Ascending aorta (tissue), 2 donors: ENCODE measurements around the gene WWC1. TPM values are rescaled to one million over a fixed set of nuclear protein-coding genes. Genes with fewer than 3 reads are reported as not detected.
"Not testable (repeated sequence)": the region's sequence is repeated elsewhere in the genome, so short reads cannot be mapped to it uniquely, and the experiment has no call there.

Source experiments
- DNase-seq, 2 donors: peaks; one replicate each; pipeline ENCODE4 v3.0.0-alpha.2; 2019; ENCODE audit warnings: low spot score in 2 of 2
- H3K27ac ChIP-seq, 2 donors: fragments of 200-600 bp; sonication (generic); one replicate each; pipeline ENCODE4 v1.5.1; 2016 to 2017; ENCODE audit warnings: mild to moderate bottlenecking in 1 of 2
- H3K27me3 ChIP-seq: fragments of 200-600 bp; sonication (generic); one replicate; pipeline ENCODE4 v1.5.1; 2017
- H3K36me3 ChIP-seq, 2 donors: fragments of 200-600 bp; sonication (generic); one replicate each; pipeline ENCODE4 v1.5.1; 2016
- H3K4me1 ChIP-seq, 2 donors: fragments of 200-600 bp; sonication (generic); one replicate each; pipeline ENCODE4 v1.5.1; 2016 to 2017; ENCODE audit warnings: mild to moderate bottlenecking in 1 of 2
- H3K4me3 ChIP-seq, 2 donors: fragments of 200-600 bp; sonication (generic); one replicate each; pipeline ENCODE4 v1.5.1; 2016 to 2017; ENCODE audit warnings: mild to moderate bottlenecking in 1 of 2
- H3K9me3 ChIP-seq, 2 donors: fragments of 200-600 bp; sonication (generic); one replicate each; pipeline ENCODE4 v1.5.1; 2016
- intact Hi-C: fragments of 100-400 bp; cut with DNase I; formaldehyde crosslinking; loops from one replicate; pipeline ENCODE4 v1.15.1; 2023
- total RNA-seq: library from RNA; depleted of rRNA; stranded (reverse); fragments of >200 nt; gene quantifications from one replicate; pipeline ENCODE4 v1.1.0, GENCODE V29; 2016
- TF ChIP-seq, protein P1 (sequence below), 3 experiments: fragments of 200-600 bp in 2 of 3; fragments of 450-650 bp in 1 of 3; sonication (generic) in 2 of 3; IDR thresholded peaks; one replicate each; pipeline ENCODE4 v1.5.1; 2016 to 2019; ENCODE audit warnings: antibody characterized with exemption in 3 of 3, mild to moderate bottlenecking in 1 of 3, moderate library complexity in 1 of 3

WWC1 gene
- total RNA-seq, 1 donor from 2014 or later, result not detected

DNA sequence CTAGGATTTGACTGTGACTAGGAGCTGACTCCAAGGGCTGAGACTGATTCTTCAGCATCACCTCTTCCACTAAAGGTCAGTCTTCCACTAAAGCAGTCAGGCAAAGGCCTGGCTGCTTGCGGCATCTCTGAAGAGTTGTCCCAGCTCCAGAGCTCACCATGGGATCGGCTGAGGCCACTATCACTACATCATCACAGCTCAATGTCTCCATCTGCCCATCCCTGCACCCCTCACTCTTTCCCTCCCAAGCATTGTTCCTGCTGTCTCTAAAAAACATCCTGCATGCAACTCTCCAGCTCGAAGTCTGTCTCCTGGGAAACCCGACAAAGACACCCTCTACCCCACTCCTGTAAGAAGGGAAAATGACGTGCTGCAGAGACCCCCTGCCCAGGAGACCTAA, 15.5 kb upstream of the WWC1 start:
- intact Hi-C loops, result no loop called here
- no peaks in the 10 kb centered on the region for H3K27me3 ChIP-seq
- no peaks in the 10 kb centered on the region for H3K36me3 ChIP-seq
- H3K27ac ChIP-seq, result no peak overlapping the region
- TF ChIP-seq, protein P1, sequence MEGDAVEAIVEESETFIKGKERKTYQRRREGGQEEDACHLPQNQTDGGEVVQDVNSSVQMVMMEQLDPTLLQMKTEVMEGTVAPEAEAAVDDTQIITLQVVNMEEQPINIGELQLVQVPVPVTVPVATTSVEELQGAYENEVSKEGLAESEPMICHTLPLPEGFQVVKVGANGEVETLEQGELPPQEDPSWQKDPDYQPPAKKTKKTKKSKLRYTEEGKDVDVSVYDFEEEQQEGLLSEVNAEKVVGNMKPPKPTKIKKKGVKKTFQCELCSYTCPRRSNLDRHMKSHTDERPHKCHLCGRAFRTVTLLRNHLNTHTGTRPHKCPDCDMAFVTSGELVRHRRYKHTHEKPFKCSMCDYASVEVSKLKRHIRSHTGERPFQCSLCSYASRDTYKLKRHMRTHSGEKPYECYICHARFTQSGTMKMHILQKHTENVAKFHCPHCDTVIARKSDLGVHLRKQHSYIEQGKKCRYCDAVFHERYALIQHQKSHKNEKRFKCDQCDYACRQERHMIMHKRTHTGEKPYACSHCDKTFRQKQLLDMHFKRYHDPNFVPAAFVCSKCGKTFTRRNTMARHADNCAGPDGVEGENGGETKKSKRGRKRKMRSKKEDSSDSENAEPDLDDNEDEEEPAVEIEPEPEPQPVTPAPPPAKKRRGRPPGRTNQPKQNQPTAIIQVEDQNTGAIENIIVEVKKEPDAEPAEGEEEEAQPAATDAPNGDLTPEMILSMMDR (IDR thresholded peaks at IDR 0.05), result no peak
- H3K4me3 ChIP-seq, result no peak overlapping the region
- H3K9me3 ChIP-seq, result no peaks in the 10 kb centered on the region
- no peak for DNase-seq
- H3K4me1 ChIP-seq, result no peaks in the 10 kb centered on the region

DNA sequence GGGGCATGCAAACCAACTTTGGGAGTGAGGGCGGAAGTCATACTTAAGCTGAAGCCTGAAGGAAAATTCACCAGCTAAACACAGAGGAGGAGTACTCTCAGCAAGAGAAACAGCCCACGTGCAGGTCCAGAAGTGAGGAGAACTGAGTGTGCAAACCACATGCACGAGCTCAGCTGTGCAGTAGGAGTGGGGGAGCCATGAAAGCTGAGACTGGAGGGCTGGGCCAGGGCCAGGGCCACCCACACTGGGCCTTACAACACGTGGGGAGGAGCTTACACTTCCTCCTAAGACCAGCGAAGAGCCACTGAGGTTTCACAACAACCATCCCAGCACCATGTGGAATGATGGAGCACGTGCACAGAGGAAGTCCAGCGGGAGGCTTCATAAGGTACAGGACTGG, 9.3 kb upstream of the WWC1 start:
- Histone ChIP-seq H3K36me3 (no peaks in the 10 kb centered on the region), H3K9me3 (peaks cover 0 to 4% of the 10 kb centered on the region in 2 donors), H3K27ac (no peak overlapping the region), H3K27me3 (no peaks in the 10 kb centered on the region), H3K4me3 (no peak overlapping the region), H3K4me1 (no peaks in the 10 kb centered on the region)
- DNase-seq, result no peak
- intact Hi-C loops, result no loop called here
- TF ChIP-seq, protein P1 (IDR thresholded peaks at IDR 0.05), result no peak

DNA sequence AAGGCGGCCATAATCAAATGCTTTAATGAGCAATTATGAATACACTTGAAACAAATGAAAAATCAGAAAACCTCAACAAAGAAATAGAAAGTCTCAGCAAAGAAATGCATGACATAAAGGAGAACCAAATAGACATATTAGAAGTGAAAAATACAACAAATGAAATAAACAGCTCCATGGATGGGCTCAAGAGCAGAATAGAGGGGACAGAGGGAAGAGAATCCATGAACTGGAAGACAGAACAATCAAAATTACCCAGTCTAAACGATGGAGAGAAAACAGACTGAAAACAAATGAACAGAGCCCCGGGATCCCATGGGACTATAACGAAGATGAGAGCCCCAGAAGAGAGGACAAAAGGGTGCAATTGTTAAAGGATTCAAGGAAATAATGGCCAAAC, 6.6 kb upstream of the WWC1 start:
- Histone ChIP-seq H3K27ac (no peak overlapping the region), H3K4me1 (no peaks in the 10 kb centered on the region), H3K4me3 (no peak overlapping the region), H3K27me3 (no peaks in the 10 kb centered on the region), H3K36me3 (no peaks in the 10 kb centered on the region), H3K9me3 (peaks cover 0 to 4% of the 10 kb centered on the region in 2 donors)
- no peak for DNase-seq
- intact Hi-C loops, result no loop called here
- TF ChIP-seq, protein P1 (IDR thresholded peaks at IDR 0.05), result no peak

DNA sequence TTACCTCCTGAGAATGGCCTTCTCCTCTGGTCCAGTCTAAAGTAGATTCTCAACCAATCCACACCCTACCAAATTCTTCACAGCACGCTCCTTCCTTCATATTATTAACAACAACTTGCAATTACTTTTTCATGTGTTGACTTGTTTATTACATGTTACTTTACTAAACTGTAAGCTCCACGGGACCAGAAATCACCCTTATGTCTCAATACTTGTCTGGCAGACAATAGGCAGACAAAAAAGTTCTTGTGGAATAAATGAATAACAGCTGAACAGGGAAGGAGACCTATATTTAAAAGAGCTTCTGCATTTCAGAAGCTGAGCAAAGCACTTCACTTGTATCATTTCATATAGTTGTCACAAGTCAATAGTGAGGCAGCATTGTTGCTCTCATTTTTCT, 5.7 kb upstream of the WWC1 start:
- H3K4me1 ChIP-seq, result no peaks in the 10 kb centered on the region
- no peaks in the 10 kb centered on the region for H3K36me3 ChIP-seq
- H3K9me3 ChIP-seq, result peaks cover 0 to 4% of the 10 kb centered on the region in 2 donors
- H3K4me3 ChIP-seq, result no peak overlapping the region
- TF ChIP-seq, protein P1 (IDR thresholded peaks at IDR 0.05), result no peak
- no peaks in the 10 kb centered on the region for H3K27me3 ChIP-seq
- H3K27ac ChIP-seq, result no peak overlapping the region
- intact Hi-C loops, result no loop called here
- DNase-seq, result no peak

DNA sequence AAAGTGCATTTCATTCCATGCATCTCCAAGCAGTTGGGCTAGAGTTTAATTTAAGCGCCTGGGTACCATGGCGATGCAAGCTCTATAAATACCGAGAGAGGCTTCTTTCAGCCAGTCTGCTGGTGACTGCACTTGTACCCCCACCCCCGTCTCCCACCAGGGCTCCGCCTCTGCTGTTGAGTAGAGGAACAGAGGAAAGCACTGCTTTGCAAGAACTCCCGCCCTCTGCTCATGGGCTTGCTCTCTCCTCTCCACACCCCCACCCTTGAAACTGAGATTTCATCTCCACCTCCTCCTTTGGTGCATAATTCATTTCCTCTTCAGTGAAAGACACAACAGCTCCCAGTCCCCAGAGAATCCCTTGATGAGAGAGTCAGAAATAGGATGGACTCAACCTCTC, 5.1 kb upstream of the WWC1 start:
- H3K4me3 ChIP-seq, result no peak overlapping the region
- H3K27me3 ChIP-seq, result no peaks in the 10 kb centered on the region
- no peaks in the 10 kb centered on the region for H3K4me1 ChIP-seq
- no peak for DNase-seq
- TF ChIP-seq, protein P1 (IDR thresholded peaks at IDR 0.05), result no peak
- H3K36me3 ChIP-seq, result no peaks in the 10 kb centered on the region
- H3K9me3 ChIP-seq, result peaks cover 0 to 4% of the 10 kb centered on the region in 2 donors
- intact Hi-C loops, result no loop called here
- no peak overlapping the region for H3K27ac ChIP-seq

DNA sequence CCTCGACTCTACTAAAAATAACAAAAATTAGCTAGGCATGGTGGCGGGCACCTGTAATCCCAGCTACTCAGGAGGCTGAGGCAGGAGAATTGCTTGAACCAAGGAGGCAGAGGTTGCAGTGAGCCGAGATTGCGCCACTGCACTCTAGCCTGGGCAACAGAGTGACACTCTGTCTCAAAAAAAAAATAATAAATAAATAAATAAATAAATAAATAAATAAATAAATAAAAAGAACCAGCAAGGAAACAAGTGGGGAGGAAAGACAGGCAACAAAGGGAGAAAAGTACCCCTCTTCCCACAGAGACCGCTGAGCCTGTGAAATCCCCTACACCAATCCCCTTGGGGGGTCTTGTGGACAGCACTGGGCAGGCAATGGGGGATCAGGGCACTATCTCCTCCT, 4.6 kb upstream of the WWC1 start:
- H3K4me1 ChIP-seq, H3K27ac ChIP-seq, DNase-seq, H3K9me3 ChIP-seq, H3K36me3 ChIP-seq, H3K4me3 ChIP-seq, H3K27me3 ChIP-seq, intact Hi-C loops: not testable (repeated sequence)
